H1 (cell line): ENCODE results near the gene USH2A. TPM values are rescaled to one million over a fixed set of nuclear protein-coding genes. Genes with fewer than 3 reads are reported as not detected.

Source experiments
- CTCF ChIA-PET: fragments of 300-600 bp; sonication (Branson Sonifier 250); formaldehyde crosslinking; loops from one replicate; lab custom pipeline; 2021; ENCODE audit not compliant: partially characterized antibody; lab: Charles Lee
- POLR2A ChIA-PET: fragments of 300-600 bp; sonication (Branson Sonifier 250); formaldehyde crosslinking; loops from one replicate; lab custom pipeline; 2021; ENCODE audit warnings: inconsistent platforms; ENCODE audit not compliant: partially characterized antibody; lab: Charles Lee
- DNase-seq, 2 experiments: peaks; one replicate each; pipeline versions ENCODE4 v3.0.0 to v3.0.0-alpha.2; 2010 to 2022; ENCODE audit warnings: low spot score in 2 of 2, low read depth in 1 of 2, mixed read lengths in 1 of 2
- FAIRE-seq: peaks from 2 replicates; lab custom pipeline; 2011; peaks lifted over from hg19 to GRCh38; lab: Jason Lieb, UNC
- H2AFZ ChIP-seq: 2 replicates; pipeline ENCODE4 v1.8.1; 2012; ENCODE audit warnings: low read length, inconsistent platforms
- H2AK5ac ChIP-seq: 2 replicates; pipeline ENCODE4 v1.6.1; 2013; ENCODE audit warnings: low read depth, low read length
- H2BK120ac ChIP-seq: replicated peaks from 2 replicates; pipeline ENCODE3; 2013; ENCODE audit warnings: low read depth, low read length, inconsistent platforms
- H2BK12ac ChIP-seq: 2 replicates; pipeline ENCODE4 v1.6.1; 2013; ENCODE audit warnings: low read depth, low read length
- H2BK15ac ChIP-seq: 2 replicates; pipeline ENCODE4 v1.6.1; 2013; ENCODE audit warnings: low read length
- H2BK20ac ChIP-seq: 2 replicates; pipeline ENCODE4 v1.6.1; 2013; ENCODE audit warnings: low read length
- H2BK5ac ChIP-seq: 2 replicates; pipeline ENCODE4 v1.6.1; 2013; ENCODE audit warnings: low read depth, low read length
- H3K14ac ChIP-seq: 2 replicates; pipeline ENCODE4 v1.6.1; 2013; ENCODE audit warnings: inconsistent platforms; ENCODE audit not compliant: insufficient read length
- H3K18ac ChIP-seq: 2 replicates; pipeline ENCODE4 v1.6.1; 2013; ENCODE audit warnings: low read length; ENCODE audit errors: extremely low read depth
- H3K23ac ChIP-seq: 2 replicates; pipeline ENCODE4 v1.6.1; 2013; ENCODE audit warnings: inconsistent platforms; ENCODE audit not compliant: insufficient read length
- H3K23me2 ChIP-seq: 2 replicates; pipeline ENCODE4 v1.6.1; 2013; ENCODE audit warnings: low read depth, low read length
- H3K27ac ChIP-seq: 2 replicates; pipeline ENCODE4 v1.6.1; 2011; ENCODE audit warnings: low read depth, low read length, inconsistent platforms
- H3K27me3 ChIP-seq, 4 experiments: replicated peaks in 1 of 4; 1 replicate in 1 of 4; 2 replicates in 3 of 4; pipeline versions ENCODE4 v1.6.1 to v1.8.1; 2011 to 2013; ENCODE audit warnings: low read length in 3 of 4, mild to moderate bottlenecking in 3 of 4, inconsistent platforms in 2 of 4, mixed read lengths in 2 of 4, moderate library complexity in 1 of 4; ENCODE audit not compliant: control insufficient read depth in 3 of 4, insufficient read depth in 3 of 4; ENCODE audit errors: extremely low read depth in 1 of 4
- H3K36me3 ChIP-seq, 4 experiments: 2 replicates each; pipeline versions ENCODE4 v1.6.1 to v1.8.1; 2011 to 2013; ENCODE audit warnings: mild to moderate bottlenecking in 4 of 4, low read length in 3 of 4, moderate library complexity in 2 of 4, control low read depth in 1 of 4, inconsistent platforms in 1 of 4; ENCODE audit not compliant: insufficient read depth in 4 of 4, control insufficient read depth in 2 of 4
- H3K4ac ChIP-seq: replicated peaks from 2 replicates; pipeline ENCODE3; 2013; ENCODE audit warnings: low read length, low read depth, mixed read lengths, inconsistent platforms; ENCODE audit not compliant: insufficient read length
- H3K4me1 ChIP-seq, 4 experiments: replicated peaks in 1 of 4; 1 replicate in 1 of 4; 2 replicates in 3 of 4; pipeline versions ENCODE4 v1.6.1 to v1.8.1; 2011 to 2013; ENCODE audit warnings: low read length in 3 of 4, inconsistent platforms in 2 of 4, mixed read lengths in 1 of 4; ENCODE audit not compliant: insufficient read depth in 4 of 4, control insufficient read depth in 3 of 4
- H3K4me2 ChIP-seq, 2 experiments: 2 replicates each; pipeline versions ENCODE4 v1.6.1 to v1.8.1; 2011 to 2013; ENCODE audit warnings: low read depth in 2 of 2, low read length in 2 of 2, control low read depth in 1 of 2, inconsistent platforms in 1 of 2, mild to moderate bottlenecking in 1 of 2; ENCODE audit not compliant: insufficient read depth in 1 of 2
- H3K4me3 ChIP-seq, 4 experiments: fragments of 200-600, 300-600 bp in 1 of 4; sonication (generic), shearing (Covaris generic), sonication (Bioruptor Twin) in 1 of 4; 2 replicates each; pipeline versions ENCODE4 v1.5.1 to v1.8.1; 2011 to 2016; ENCODE audit warnings: low read length in 4 of 4, low read depth in 3 of 4, control low read depth in 2 of 4, inconsistent platforms in 2 of 4, mild to moderate bottlenecking in 2 of 4, mixed read lengths in 1 of 4, moderate library complexity in 1 of 4; ENCODE audit not compliant: insufficient read depth in 2 of 4; ENCODE audit errors: extremely low read depth in 1 of 4
- H3K56ac ChIP-seq: replicated peaks from 2 replicates; pipeline ENCODE3; 2013; ENCODE audit warnings: low read depth, mild to moderate bottlenecking, mixed read lengths, low read length, inconsistent platforms; ENCODE audit not compliant: insufficient read length
- H3K79me1 ChIP-seq: 2 replicates; pipeline ENCODE4 v1.6.1; 2013; ENCODE audit warnings: low read depth, low read length, control low read depth
- H3K79me2 ChIP-seq, 2 experiments: 2 replicates each; pipeline versions ENCODE4 v1.6.1 to v1.8.1; 2012 to 2013; ENCODE audit warnings: low read length in 2 of 2, mild to moderate bottlenecking in 2 of 2, inconsistent platforms in 1 of 2; ENCODE audit not compliant: insufficient read depth in 2 of 2, control insufficient read depth in 1 of 2
- H3K9ac ChIP-seq, 4 experiments: replicated peaks in 1 of 4; 1 replicate in 1 of 4; 2 replicates in 3 of 4; pipeline versions ENCODE4 v1.6.1 to v1.8.1; 2011 to 2013; ENCODE audit warnings: low read depth in 3 of 4, low read length in 3 of 4, control low read depth in 2 of 4, mild to moderate bottlenecking in 2 of 4, moderate library complexity in 2 of 4, inconsistent platforms in 1 of 4; ENCODE audit errors: extremely low read depth in 1 of 4
- H3K9me3 ChIP-seq, 2 experiments: 2 replicates each; pipeline versions ENCODE4 v1.6.1 to v1.8.1; 2012 to 2013; ENCODE audit warnings: mild to moderate bottlenecking in 2 of 2, moderate library complexity in 2 of 2, control low read depth in 1 of 2, inconsistent platforms in 1 of 2, low read depth in 1 of 2, low read length in 1 of 2, mixed read lengths in 1 of 2; ENCODE audit not compliant: insufficient read depth in 2 of 2
- H4K20me1 ChIP-seq, 2 experiments: replicated peaks in 1 of 2; 2 replicates each; pipeline versions ENCODE3 to v1.8.1; 2011 to 2013; ENCODE audit warnings: inconsistent platforms in 2 of 2, low read length in 2 of 2, mild to moderate bottlenecking in 1 of 2; ENCODE audit not compliant: insufficient read depth in 2 of 2, control insufficient read depth in 1 of 2
- H4K5ac ChIP-seq: 2 replicates; pipeline ENCODE4 v1.6.1; 2013; ENCODE audit warnings: low read length, low read depth, mixed read lengths, inconsistent platforms; ENCODE audit not compliant: insufficient read length
- H4K8ac ChIP-seq: 2 replicates; pipeline ENCODE4 v1.8.0; 2013; ENCODE audit warnings: mild to moderate bottlenecking, moderate library complexity, low read length, inconsistent platforms; ENCODE audit not compliant: insufficient read depth; ENCODE audit errors: extremely low read depth
- H4K91ac ChIP-seq: replicated peaks from 2 replicates; pipeline ENCODE3; 2013; ENCODE audit warnings: low read length, mixed read lengths, inconsistent platforms; ENCODE audit not compliant: insufficient read length
- CTBP2 ChIP-seq: IDR thresholded peaks from 2 replicates; pipeline ENCODE4 v1.7.0; 2011; ENCODE audit warnings: borderline replicate concordance, mild to moderate bottlenecking, moderate library complexity, mixed read lengths, low read length; ENCODE audit not compliant: insufficient read depth, insufficient read length
- E2F6 ChIP-seq: IDR thresholded peaks from 2 replicates; pipeline ENCODE4 v1.6.1; 2012; ENCODE audit warnings: inconsistent platforms
- KDM5A ChIP-seq: fragments of 200-600 bp; IDR thresholded peaks from 2 replicates; pipeline ENCODE4 v1.7.1; 2012; ENCODE audit warnings: mild to moderate bottlenecking, low read length, inconsistent platforms, mixed read lengths
- NRF1 ChIP-seq: IDR thresholded peaks from 2 replicates; pipeline ENCODE4 v1.6.1; 2011; ENCODE audit warnings: mild to moderate bottlenecking, low read depth, low read length, improper control_type of control experiment
- RAD21 ChIP-seq, 2 experiments: IDR thresholded peaks in 1 of 2; conservative IDR thresholded peaks in 1 of 2; 2 replicates each; pipeline ENCODE4 v1.6.1; 2011; ENCODE audit warnings: low read depth in 2 of 2, low read length in 2 of 2, improper control_type of control experiment in 1 of 2, inconsistent platforms in 1 of 2, mild to moderate bottlenecking in 1 of 2, moderate library complexity in 1 of 2
- RFX5 ChIP-seq: IDR thresholded peaks from 2 replicates; pipeline ENCODE4 v1.6.1; 2011; ENCODE audit warnings: low read depth, low read length, improper control_type of control experiment, borderline replicate concordance
- RXRA ChIP-seq: IDR thresholded peaks from 2 replicates; pipeline ENCODE4 v1.6.1; 2011; ENCODE audit warnings: low read depth, mild to moderate bottlenecking, low read length, moderate library complexity; ENCODE audit not compliant: insufficient read depth
- SIRT6 ChIP-seq: IDR thresholded peaks from one replicate; pipeline ENCODE4 v1.7.1; 2012; ENCODE audit warnings: low read length, inconsistent platforms
- SP1 ChIP-seq: IDR thresholded peaks from 2 replicates; pipeline ENCODE4 v1.6.1; 2011; ENCODE audit warnings: low read depth, low read length
- TCF12 ChIP-seq: IDR thresholded peaks from 2 replicates; pipeline ENCODE4 v1.6.1; 2011; ENCODE audit warnings: low read depth, mild to moderate bottlenecking, low read length
- WGBS, 2 experiments: shearing (Covaris generic) in 1 of 2; methylation state at CpG; one replicate each; pipeline versions ENCODE4 v1.1.6 to v1.1.7; 2013 to 2015; ENCODE audit warnings: low lambda C conversion rate in 2 of 2, mixed read lengths in 2 of 2, inconsistent platforms in 1 of 2, low coverage in 1 of 2, missing lambda C conversion rate in 1 of 2; ENCODE audit not compliant: insufficient replicate concordance in 2 of 2, insufficient coverage in 1 of 2, insufficient read length in 1 of 2; ENCODE audit errors: extremely low coverage in 1 of 2, missing lambda C conversion rate in 1 of 2; 5-methylcytosine and 5-hydroxymethylcytosine counted together
- polyA plus RNA-seq, 7 experiments: library from polyadenylated mRNA; depleted of rRNA in 3 of 7; stranded (reverse) in 5 of 7; unstranded in 2 of 7; fragments of >200 nt in 5 of 7; fragments of 200-250 nt in 2 of 7; gene quantifications; 1 replicate in 5 of 7; 2 replicates in 1 of 7; 4 replicates in 1 of 7; pipeline versions ENCODE4 v1.2.1 to v1.2.3, GENCODE V29; 2011 to 2013; ENCODE audit warnings: missing spikeins in 2 of 7, mixed read lengths in 2 of 7
- total RNA-seq: library from RNA; stranded (reverse); fragmentation: NEBNext Ultra II Directional; extraction: Animal tissue kit (Norgen Biotek cat#: 25700); gene quantifications from 2 replicates; pipeline ENCODE4 v1.2.1, GENCODE V29; 2021
- TF ChIP-seq, protein P1 (sequence below): IDR thresholded peaks from 2 replicates; pipeline ENCODE4 v1.6.1; 2012; ENCODE audit warnings: low read length, inconsistent platforms

The USH2A gene
- total and polyA plus RNA-seq, 2 of the 8 experiments (the other 6 are each of a cell fraction or from before 2014, with no cell fraction given) = 0.02 to 0.17 TPM

DNA sequence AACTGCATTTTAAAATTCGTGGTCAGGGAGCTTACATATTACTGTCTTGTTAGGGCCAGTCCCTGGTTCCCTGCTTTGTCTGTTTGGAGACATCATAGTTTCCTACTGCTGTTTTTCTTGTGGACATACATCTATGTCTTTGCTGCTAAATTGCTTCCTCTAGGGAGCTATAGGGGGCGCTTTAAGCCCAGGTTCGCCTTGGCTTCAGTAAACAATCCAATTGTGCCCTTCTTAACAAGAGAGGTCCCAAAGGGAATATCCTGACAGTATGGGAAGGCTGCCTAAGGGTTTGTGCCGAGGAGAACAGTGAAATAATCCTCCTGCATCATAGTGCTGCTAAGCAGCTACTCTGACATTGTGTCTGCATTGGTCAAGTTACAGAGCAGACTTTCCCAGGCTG lies 112.5 kb downstream of the USH2A start:
- no peak overlapping the region for H2BK120ac ChIP-seq
- no peak overlapping the region for H4K5ac ChIP-seq
- H2BK20ac ChIP-seq = peak overlapping the region; percentile 48; the same call in 1 of the 2 replicates
- H3K56ac ChIP-seq = no peak overlapping the region
- ChIA-PET POLR2A (no interaction called here), CTCF (interaction anchor here (0.6 to 4.2 kb wide), 32 partner anchors 9 to 1350 kb away, joined by 3 to 16 read pairs (median 4); no protein-coding TSS in a partner anchor)
- peak overlapping the region; percentile 80; the same call in 1 of the 2 replicates for H2BK12ac ChIP-seq
- H4K20me1 ChIP-seq = no peaks in the 10 kb centered on the region
- no peak overlapping the region for H3K9ac ChIP-seq
- H3K4me3 ChIP-seq = no peak overlapping the region
- H4K91ac ChIP-seq = no peak overlapping the region
- H3K9me3 ChIP-seq = no peaks in the 10 kb centered on the region
- H3K4me2 ChIP-seq = no peak overlapping the region
- DNase-seq = peak; percentile 67 to 71
- H3K36me3 ChIP-seq = no peaks in the 10 kb centered on the region
- no peaks in the 10 kb centered on the region for H3K79me1 ChIP-seq
- peak; percentile 93 for FAIRE-seq
- H3K14ac ChIP-seq = no peak overlapping the region
- 19% methylated on average over 4 of the region's 4 CpGs; no CpG with 5 or more reads in 1 of the 2 experiments for WGBS, 2 experiments
- no peak overlapping the region for H2AK5ac ChIP-seq
- no peak overlapping the region for H3K4ac ChIP-seq
- H3K23me2 ChIP-seq = no peaks in the 10 kb centered on the region
- no peaks in the 10 kb centered on the region for H3K4me1 ChIP-seq
- H2BK15ac ChIP-seq = peak overlapping the region; percentile 61; the same call in 1 of the 2 replicates
- no peak overlapping the region for H2BK5ac ChIP-seq
- no peak overlapping the region for H3K18ac ChIP-seq
- peak overlapping the region; percentile 64; the same call in 1 of the 2 replicates for H2AFZ ChIP-seq
- H3K27ac ChIP-seq = no peak overlapping the region
- no peaks in the 10 kb centered on the region for H3K79me2 ChIP-seq
- H4K8ac ChIP-seq = no peak overlapping the region
- no peak overlapping the region for H3K23ac ChIP-seq
- no peaks in the 10 kb centered on the region for H3K27me3 ChIP-seq
- TF ChIP-seq SP1 (no peak), RFX5 (no peak), RXRA (no peak), NRF1 (no peak), E2F6 (no peak), TCF12 (no peak), KDM5A (no peak), SIRT6 (no peak), RAD21 (IDR thresholded peaks at IDR 0.05 in 1 of 2, conservative IDR thresholded peaks at IDR 0.05 in 1 of 2; ENCODE audit: low read depth in 2 of 2, low read length in 2 of 2) (peak; percentile 91 to 96), CTBP2 (no peak)
- TF ChIP-seq, protein P1, sequence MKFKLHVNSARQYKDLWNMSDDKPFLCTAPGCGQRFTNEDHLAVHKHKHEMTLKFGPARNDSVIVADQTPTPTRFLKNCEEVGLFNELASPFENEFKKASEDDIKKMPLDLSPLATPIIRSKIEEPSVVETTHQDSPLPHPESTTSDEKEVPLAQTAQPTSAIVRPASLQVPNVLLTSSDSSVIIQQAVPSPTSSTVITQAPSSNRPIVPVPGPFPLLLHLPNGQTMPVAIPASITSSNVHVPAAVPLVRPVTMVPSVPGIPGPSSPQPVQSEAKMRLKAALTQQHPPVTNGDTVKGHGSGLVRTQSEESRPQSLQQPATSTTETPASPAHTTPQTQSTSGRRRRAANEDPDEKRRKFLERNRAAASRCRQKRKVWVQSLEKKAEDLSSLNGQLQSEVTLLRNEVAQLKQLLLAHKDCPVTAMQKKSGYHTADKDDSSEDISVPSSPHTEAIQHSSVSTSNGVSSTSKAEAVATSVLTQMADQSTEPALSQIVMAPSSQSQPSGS = no peak
